SK-N-SH (cell line): ENCODE measurements around the gene C16orf74. TPM values are rescaled to one million over a fixed set of nuclear protein-coding genes. Genes with fewer than 3 reads are reported as not detected.

ENCODE experiments used
- CTCF ChIA-PET: fragments of 300-600, 350-600 bp; formaldehyde crosslinking; extraction: SDS; loops from one replicate; lab custom pipeline; 2021; lab: Yijun Ruan, JAX
- POLR2A ChIA-PET: fragments of 350-600 bp; sonication (Branson Sonifier 250); formaldehyde crosslinking; extraction: SDS; loops from one replicate; lab custom pipeline; 2020; ENCODE audit warnings: antibody characterized with exemption, inconsistent platforms; lab: Yijun Ruan, JAX
- DNase-seq: peaks from one replicate; pipeline ENCODE4 v3.0.0; 2012
- H2AFZ ChIP-seq: fragments of 200-600 bp; sonication (generic); 2 replicates; pipeline ENCODE4 v1.8.1; 2016; ENCODE audit warnings: antibody characterized with exemption, mild to moderate bottlenecking, low read depth
- H3F3A ChIP-seq: fragments of 200-600 bp; sonication (generic); replicated peaks from 2 replicates; pipeline ENCODE3; 2016; ENCODE audit warnings: antibody characterized with exemption, mild to moderate bottlenecking; ENCODE audit not compliant: insufficient read depth
- H3K27ac ChIP-seq, 2 experiments: fragments of 200-500 bp in 1 of 2; fragments of 200-600 bp in 1 of 2; sonication (Bioruptor generic) in 1 of 2; sonication (generic), shearing (Covaris generic) in 1 of 2; 2 replicates each; pipeline versions ENCODE4 v1.5.1 to v1.6.1; 2014 to 2016; ENCODE audit warnings: low read depth in 2 of 2, inconsistent platforms in 1 of 2, low read length in 1 of 2, mild to moderate bottlenecking in 1 of 2, mixed read lengths in 1 of 2
- H3K27me3 ChIP-seq: fragments of 200-600 bp; sonication (generic), shearing (Covaris generic); 2 replicates; pipeline ENCODE4 v1.6.1; 2016; ENCODE audit warnings: mixed run types; ENCODE audit not compliant: insufficient read depth
- H3K36me3 ChIP-seq, 2 experiments: fragments of 200-500 bp in 1 of 2; fragments of 200-600 bp in 1 of 2; sonication (Bioruptor generic) in 1 of 2; sonication (generic) in 1 of 2; replicated peaks in 1 of 2; 2 replicates each; pipeline versions ENCODE3 to v1.5.1; 2014 to 2016; ENCODE audit warnings: low read length in 1 of 2, mild to moderate bottlenecking in 1 of 2; ENCODE audit not compliant: insufficient read depth in 2 of 2, control insufficient read depth in 1 of 2
- H3K4me1 ChIP-seq, 2 experiments: fragments of 200-500 bp in 1 of 2; fragments of 200-600 bp in 1 of 2; sonication (Bioruptor generic) in 1 of 2; sonication (generic), shearing (Covaris generic) in 1 of 2; 2 replicates each; pipeline versions ENCODE4 v1.5.1 to v1.6.1; 2014 to 2016; ENCODE audit warnings: low read depth in 1 of 2, low read length in 1 of 2, mixed run types in 1 of 2; ENCODE audit not compliant: insufficient read depth in 2 of 2, control insufficient read depth in 1 of 2
- H3K4me2 ChIP-seq: fragments of 200-600 bp; sonication (generic), shearing (Covaris generic); 2 replicates; pipeline ENCODE4 v1.6.1; 2017; ENCODE audit warnings: mixed run types
- H3K4me3 ChIP-seq, 2 experiments: fragments of 200-500 bp in 1 of 2; fragments of 200-600 bp in 1 of 2; sonication (Bioruptor generic) in 1 of 2; sonication (generic), shearing (Covaris generic) in 1 of 2; 2 replicates each; pipeline versions ENCODE4 v1.5.1 to v1.8.1; 2014 to 2016; ENCODE audit warnings: low read depth in 2 of 2, inconsistent platforms in 1 of 2, low read length in 1 of 2, mild to moderate bottlenecking in 1 of 2, mixed read lengths in 1 of 2, moderate library complexity in 1 of 2
- H3K79me2 ChIP-seq: fragments of 200-600 bp; sonication (generic); 2 replicates; pipeline ENCODE4 v1.8.1; 2017; ENCODE audit warnings: mild to moderate bottlenecking; ENCODE audit not compliant: insufficient read depth
- H3K9ac ChIP-seq: fragments of 200-600 bp; sonication (generic); 2 replicates; pipeline ENCODE4 v1.6.1; 2017; ENCODE audit warnings: mixed run types
- H3K9me2 ChIP-seq: fragments of 200-600 bp; sonication (generic); 2 replicates; pipeline ENCODE4 v1.6.1; 2017; ENCODE audit warnings: mixed run types
- H3K9me3 ChIP-seq: fragments of 200-600 bp; sonication (generic); 2 replicates; pipeline ENCODE4 v1.6.1; 2017; ENCODE audit warnings: mixed run types, mild to moderate bottlenecking, moderate library complexity
- H4K20me1 ChIP-seq: fragments of 200-600 bp; sonication (generic); 2 replicates; pipeline ENCODE4 v1.6.1; 2017; ENCODE audit warnings: mild to moderate bottlenecking, mixed run types; ENCODE audit not compliant: insufficient read depth
- EZH2phosphoT487 ChIP-seq: fragments of 200-600 bp; sonication (generic); IDR thresholded peaks from 2 replicates; pipeline ENCODE4 v1.6.1; 2017; ENCODE audit warnings: low read depth, mixed run types, mild to moderate bottlenecking, antibody characterized with exemption, moderate library complexity, borderline replicate concordance
- GATA2 ChIP-seq: sonication (generic); formaldehyde crosslinking; IDR thresholded peaks from 2 replicates; pipeline ENCODE4 v1.5.0; 2020; ENCODE audit warnings: mild to moderate bottlenecking, missing genetic modification reagents
- MEF2A ChIP-seq: IDR thresholded peaks from 2 replicates; pipeline ENCODE4 v1.4.0; 2012; ENCODE audit warnings: low read depth, borderline replicate concordance
- NFIC ChIP-seq: IDR thresholded peaks from 2 replicates; pipeline ENCODE4 v1.4.0; 2012; ENCODE audit warnings: borderline replicate concordance
- RXRA ChIP-seq: IDR thresholded peaks from 2 replicates; pipeline ENCODE4 v1.4.0; 2012; ENCODE audit warnings: low read depth, mild to moderate bottlenecking, borderline replicate concordance
- SIN3A ChIP-seq: IDR thresholded peaks from 2 replicates; pipeline ENCODE4 v1.6.1; 2012; ENCODE audit warnings: low read depth, mild to moderate bottlenecking, low read length, moderate library complexity, borderline replicate concordance
- SMC3 ChIP-seq: IDR thresholded peaks from 2 replicates; pipeline ENCODE4 v1.6.1; 2012; ENCODE audit warnings: low read depth, low read length, improper control_type of control experiment
- TAF1 ChIP-seq: IDR thresholded peaks from 2 replicates; pipeline ENCODE4 v1.6.1; 2012; ENCODE audit warnings: low read depth, mild to moderate bottlenecking, low read length, moderate library complexity, borderline replicate concordance
- ZBTB33 ChIP-seq: IDR thresholded peaks from 2 replicates; pipeline ENCODE4 v1.4.0; 2012; ENCODE audit warnings: low read depth, borderline replicate concordance
- WGBS: methylation state at CpG from one replicate; pipeline ENCODE4 v1.1.6; 2017; ENCODE audit warnings: low lambda C conversion rate; 5-methylcytosine and 5-hydroxymethylcytosine counted together
- polyA plus RNA-seq, 3 experiments: library from polyadenylated mRNA; depleted of rRNA; stranded (reverse); fragments of >200 nt; gene quantifications; 2 replicates each; pipeline ENCODE4 v1.2.3, GENCODE V29; 2012

The C16orf74 gene
- polyA plus RNA-seq, 1 of the 3 experiments (the other 2 are of a cell fraction): 27.2 TPM

GRCh38 chr16:85664580-85665372 lies 86.1 kb downstream of the C16orf74 start:
- DNase-seq: no peak
- H3K27ac ChIP-seq: no peak overlapping the region; a peak in 1 of 4 replicates
- H3K4me2 ChIP-seq: no peak overlapping the region
- H3K9me3 ChIP-seq: no peaks in the 10 kb centered on the region
- H3K4me1 ChIP-seq: peaks cover 0 to 42% of the 10 kb centered on the region in 2 experiments; a peak in 1 of 4 replicates
- H4K20me1 ChIP-seq: peaks cover 4% of the 10 kb centered on the region; the same call in 1 of the 2 replicates
- no peak overlapping the region for H3K4me3 ChIP-seq
- peaks cover 26 to 88% of the 10 kb centered on the region in 2 experiments for H3K36me3 ChIP-seq
- CTCF ChIA-PET: interaction anchor here (1.6 kb wide), 1 partner anchor 53 kb away, joined by 3 read pairs; no protein-coding TSS in a partner anchor
- no peaks in the 10 kb centered on the region for H3K79me2 ChIP-seq
- H3K9me2 ChIP-seq: no peaks in the 10 kb centered on the region
- no peak overlapping the region for H2AFZ ChIP-seq
- WGBS: 96% methylated on average over 23 of the region's 27 CpGs
- no peaks in the 10 kb centered on the region for H3F3A ChIP-seq
- POLR2A ChIA-PET: no interaction called here
- no peak for TF ChIP-seq SIN3A
- no peaks in the 10 kb centered on the region for H3K27me3 ChIP-seq
- H3K9ac ChIP-seq: no peak overlapping the region

- no peaks in the 10 kb centered on the region for H3K79me2 ChIP-seq
- CTCF ChIA-PET: interaction anchor here (1.6 kb wide), 1 partner anchor 54 kb away, joined by 3 read pairs; no protein-coding TSS in a partner anchor
- H3K36me3 ChIP-seq: peaks cover 19 to 88% of the 10 kb centered on the region in 2 experiments
- POLR2A ChIA-PET: no interaction called here
- no peak for TF ChIP-seq SMC3
- TF ChIP-seq EZH2phosphoT487: no peak
- no peak for TF ChIP-seq MEF2A
- no peak for TF ChIP-seq NFIC
- no peak for TF ChIP-seq TAF1
- H3K27me3 ChIP-seq: no peaks in the 10 kb centered on the region
- H3K4me2 ChIP-seq: no peak overlapping the region
- peaks cover 4% of the 10 kb centered on the region; the same call in 1 of the 2 replicates for H4K20me1 ChIP-seq
- no peak for DNase-seq
- no peaks in the 10 kb centered on the region for H3K9me3 ChIP-seq
- no peak overlapping the region for H3K4me3 ChIP-seq
- no peaks in the 10 kb centered on the region for H3F3A ChIP-seq
- H3K9ac ChIP-seq: no peak overlapping the region
- WGBS: 95% methylated on average over 8 of the region's 12 CpGs
- peak overlapping the region in 1 of 2 experiments; percentile 47; a peak in 2 of 4 replicates for H3K27ac ChIP-seq
- no peak overlapping the region for H2AFZ ChIP-seq
- peaks cover 0 to 39% of the 10 kb centered on the region in 2 experiments; a peak in 1 of 4 replicates for H3K4me1 ChIP-seq
- H3K9me2 ChIP-seq: no peaks in the 10 kb centered on the region
Observed at GRCh38 chr16:85663891-85664321, 87.0 kb downstream of the C16orf74 start.

GRCh38 chr16:85662976-85663830 lies 87.7 kb downstream of the C16orf74 start:
- no peaks in the 10 kb centered on the region for H3K9me2 ChIP-seq
- no peak overlapping the region for H3K4me3 ChIP-seq
- peaks cover 4% of the 10 kb centered on the region; the same call in 1 of the 2 replicates for H4K20me1 ChIP-seq
- no peak overlapping the region for H2AFZ ChIP-seq
- peak overlapping the region in 1 of 2 experiments; percentile 48; a peak in 2 of 4 replicates for H3K27ac ChIP-seq
- peaks cover 0 to 37% of the 10 kb centered on the region in 2 experiments; a peak in 1 of 4 replicates for H3K4me1 ChIP-seq
- H3K4me2 ChIP-seq: no peak overlapping the region
- WGBS: 93% methylated on average over 34 of the region's 38 CpGs
- POLR2A ChIA-PET: no interaction called here
- CTCF ChIA-PET: interaction anchor here (1.1 to 7.9 kb wide), 3 partner anchors 12 to 53 kb away, joined by 3 to 91 read pairs (median 3); no protein-coding TSS in a partner anchor
- no peak overlapping the region for H3K9ac ChIP-seq
- no peak for DNase-seq
- H3K79me2 ChIP-seq: no peaks in the 10 kb centered on the region
- no peaks in the 10 kb centered on the region for H3F3A ChIP-seq
- H3K27me3 ChIP-seq: no peaks in the 10 kb centered on the region
- H3K9me3 ChIP-seq: no peaks in the 10 kb centered on the region
- TF ChIP-seq GATA2 (CRISPR knock-in tag): no peak
- TF ChIP-seq ZBTB33: no peak
- no peak for TF ChIP-seq RXRA
- H3K36me3 ChIP-seq: peaks cover 19 to 88% of the 10 kb centered on the region in 2 experiments
